ENCODE results near the gene NELL2.
"Not testable (repeated sequence)": the region's sequence is repeated elsewhere in the genome, so short reads cannot be mapped to it uniquely, and the experiment has no call there.

Gene NELL2

DNA sequence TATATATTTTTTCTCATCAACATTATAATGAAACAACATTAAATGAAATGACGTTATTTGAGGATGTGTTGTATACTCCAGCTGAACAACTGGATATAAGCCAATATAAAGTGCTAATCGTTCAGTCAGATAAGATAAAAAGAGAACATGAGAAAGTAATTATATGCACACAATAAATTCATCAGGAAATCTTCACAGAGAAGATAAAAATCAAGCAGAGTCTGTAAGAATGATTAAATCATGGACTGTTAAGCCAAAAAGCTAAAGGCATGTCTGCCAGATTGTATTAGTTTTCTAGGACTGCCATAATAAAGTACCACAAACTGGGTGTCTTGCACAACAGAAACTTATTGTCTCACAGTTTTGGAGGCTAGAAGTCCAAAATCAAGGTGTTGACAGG lies 178.6 kb downstream of the NELL2 start:
- no peak for DNase-seq (ENCODE audit: low read depth in 1 of 2, low spot score in 1 of 2)

GRCh38 chr12:44696542-44696941 lies 179.6 kb downstream of the NELL2 start:
- DNase-seq (ENCODE audit: low read depth in 1 of 2, low spot score in 1 of 2), result no peak

DNA sequence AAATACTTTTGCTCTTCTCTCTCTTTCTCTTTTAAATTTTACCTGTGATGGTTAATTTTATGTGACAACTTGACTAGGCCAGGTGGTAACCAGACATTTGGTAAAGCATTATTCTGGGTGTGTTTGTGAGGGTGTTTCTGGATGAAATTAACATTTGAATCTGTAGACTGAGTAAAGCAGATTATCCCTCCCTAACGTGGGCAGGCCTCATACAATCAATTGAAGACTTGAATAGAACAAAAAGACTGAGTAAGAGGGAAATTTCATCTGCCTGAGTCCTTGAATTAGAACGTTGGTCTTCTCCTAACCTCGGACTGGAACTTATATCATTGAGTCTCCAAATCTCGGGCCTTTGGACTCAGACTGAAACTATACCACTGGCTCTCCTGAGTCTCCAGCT lies 182.1 kb downstream of the NELL2 start:
- no peak for DNase-seq (ENCODE audit: low read depth in 1 of 2, low spot score in 1 of 2)

DNA sequence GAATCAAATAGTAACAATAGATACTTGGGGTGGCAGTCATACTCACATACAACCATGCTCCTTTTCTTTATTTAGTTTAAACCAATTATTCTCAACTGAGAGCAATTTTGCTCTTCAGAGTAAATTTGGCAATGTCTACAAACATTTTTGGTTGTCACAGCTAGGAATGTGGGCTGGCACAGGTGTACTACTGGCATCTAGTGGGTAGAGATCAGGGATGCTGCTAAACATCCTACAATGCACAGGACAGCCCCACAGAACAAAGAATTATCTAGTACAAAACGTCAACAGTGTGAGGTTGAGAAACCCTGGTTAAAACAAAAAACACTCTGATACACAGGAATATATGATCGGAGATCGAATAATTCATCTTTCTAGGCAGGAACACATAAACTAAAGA lies 186.5 kb downstream of the NELL2 start:
- DNase-seq (ENCODE audit: low read depth in 1 of 2, low spot score in 1 of 2), result no peak

- DNase-seq (ENCODE audit: low read depth in 1 of 2, low spot score in 1 of 2), result not testable (repeated sequence)
These were observed 189.2 kb downstream of the NELL2 start for GRCh38 chr12:44686821-44687432.

DNA sequence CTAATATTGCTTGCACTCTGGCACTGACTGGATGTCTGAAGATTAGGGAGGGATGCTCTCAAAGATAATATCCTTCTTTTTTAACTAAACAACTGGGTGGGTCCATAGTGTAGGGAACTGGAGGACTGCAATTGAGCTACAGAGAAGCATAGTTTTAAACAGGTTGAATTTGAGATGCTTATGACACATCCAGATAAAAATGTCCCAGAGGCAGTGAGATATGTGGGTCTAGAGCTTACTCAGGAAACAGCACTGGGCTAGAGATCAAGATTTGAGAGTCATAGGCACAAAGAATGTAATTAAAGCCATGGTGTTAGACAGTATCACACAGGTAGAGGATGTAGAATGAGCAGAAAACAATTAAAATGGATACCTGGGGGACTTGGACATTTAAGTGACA lies 198.4 kb downstream of the NELL2 start:
- no peak for DNase-seq (ENCODE audit: low read depth in 1 of 2, low spot score in 1 of 2)

GRCh38 chr12:44674875-44675274 lies 201.2 kb downstream of the NELL2 start:
- DNase-seq (ENCODE audit: low read depth in 1 of 2, low spot score in 1 of 2), result no peak

DNA sequence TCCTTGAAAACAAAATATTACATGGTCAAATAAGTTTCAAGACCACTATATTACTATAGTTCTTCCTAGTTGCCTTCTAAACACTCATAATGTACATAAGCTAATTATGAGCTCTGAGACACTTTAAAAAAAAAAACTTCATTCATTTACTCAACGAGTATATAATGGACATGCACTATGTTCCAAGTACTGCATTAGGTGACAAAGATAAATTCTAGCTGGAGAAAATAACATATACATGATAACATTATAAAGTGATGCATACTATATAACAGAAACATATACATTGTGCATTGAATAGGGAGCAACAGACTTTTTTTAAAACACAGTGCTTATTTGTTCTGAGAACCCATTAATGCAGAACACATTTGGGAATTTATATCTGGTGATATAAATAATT lies 202.3 kb downstream of the NELL2 start:
- no peak for DNase-seq (ENCODE audit: low read depth in 1 of 2, low spot score in 1 of 2)

DNA sequence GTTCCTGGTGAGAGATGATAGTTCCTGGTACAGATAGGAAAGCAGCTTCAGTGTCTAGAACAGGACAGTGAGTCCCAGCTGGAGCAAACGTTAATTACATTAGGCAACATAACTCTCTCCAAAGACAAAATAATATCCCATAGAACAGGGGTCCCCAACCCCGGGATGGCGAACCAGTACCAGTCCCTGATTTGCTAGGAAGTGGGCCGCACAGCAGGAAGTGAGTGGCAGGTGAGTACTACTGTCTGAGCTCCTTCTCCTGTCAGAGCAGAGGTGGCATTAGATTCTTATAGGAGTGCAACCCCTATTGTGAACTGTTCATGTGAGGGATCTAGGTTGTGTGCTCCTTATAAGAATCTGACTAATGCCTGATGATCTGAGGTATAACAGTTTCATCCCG lies 204.1 kb downstream of the NELL2 start:
- no peak for DNase-seq (ENCODE audit: low read depth in 1 of 2, low spot score in 1 of 2)

DNA sequence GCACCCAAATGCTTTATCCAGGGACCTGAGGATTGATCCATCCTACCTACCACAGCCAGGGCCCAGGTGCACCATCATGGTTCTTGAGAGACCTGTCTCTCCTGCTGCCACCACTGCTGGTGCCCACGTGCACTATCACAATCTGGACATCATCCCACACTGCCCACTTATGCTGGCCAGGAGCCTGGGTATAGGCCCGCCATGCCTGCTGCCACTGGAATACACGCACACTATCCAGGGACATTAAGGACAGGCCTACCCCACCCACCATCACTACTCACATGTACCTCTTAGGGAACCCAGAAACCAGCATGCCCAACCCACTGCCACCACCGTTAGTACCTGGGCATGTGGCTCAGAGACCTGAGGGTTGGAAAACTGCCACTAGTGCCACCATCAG lies 207.7 kb downstream of the NELL2 start:
- no peak for DNase-seq (ENCODE audit: low read depth in 1 of 2, low spot score in 1 of 2)

GRCh38 chr12:44667461-44667860 lies 208.7 kb downstream of the NELL2 start:
- no peak for DNase-seq (ENCODE audit: low read depth in 1 of 2, low spot score in 1 of 2)

DNA sequence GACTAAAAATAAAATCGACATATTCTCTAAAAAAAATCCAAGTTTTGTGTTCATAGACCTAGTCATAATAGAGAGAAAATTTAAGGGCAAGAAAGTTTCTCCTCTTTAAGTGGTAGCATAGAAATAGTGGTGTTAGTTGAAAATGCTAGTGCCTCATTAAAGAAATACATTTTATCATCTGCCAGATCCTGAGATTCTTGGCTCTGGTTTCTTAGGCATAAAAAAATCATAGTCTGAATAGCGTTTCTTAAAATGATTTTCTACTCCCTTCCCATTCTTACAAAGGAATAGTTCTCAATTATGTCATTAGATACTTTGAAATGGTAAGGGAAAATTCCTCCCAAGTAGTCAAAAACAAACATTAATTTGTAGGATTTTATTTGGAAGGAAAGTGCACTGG lies 212.8 kb downstream of the NELL2 start:
- no peak for DNase-seq (ENCODE audit: low read depth in 1 of 2, low spot score in 1 of 2)

- no peak for DNase-seq (ENCODE audit: low read depth in 1 of 2, low spot score in 1 of 2)
These were observed 220.3 kb downstream of the NELL2 start for GRCh38 chr12:44655846-44656245.

DNA sequence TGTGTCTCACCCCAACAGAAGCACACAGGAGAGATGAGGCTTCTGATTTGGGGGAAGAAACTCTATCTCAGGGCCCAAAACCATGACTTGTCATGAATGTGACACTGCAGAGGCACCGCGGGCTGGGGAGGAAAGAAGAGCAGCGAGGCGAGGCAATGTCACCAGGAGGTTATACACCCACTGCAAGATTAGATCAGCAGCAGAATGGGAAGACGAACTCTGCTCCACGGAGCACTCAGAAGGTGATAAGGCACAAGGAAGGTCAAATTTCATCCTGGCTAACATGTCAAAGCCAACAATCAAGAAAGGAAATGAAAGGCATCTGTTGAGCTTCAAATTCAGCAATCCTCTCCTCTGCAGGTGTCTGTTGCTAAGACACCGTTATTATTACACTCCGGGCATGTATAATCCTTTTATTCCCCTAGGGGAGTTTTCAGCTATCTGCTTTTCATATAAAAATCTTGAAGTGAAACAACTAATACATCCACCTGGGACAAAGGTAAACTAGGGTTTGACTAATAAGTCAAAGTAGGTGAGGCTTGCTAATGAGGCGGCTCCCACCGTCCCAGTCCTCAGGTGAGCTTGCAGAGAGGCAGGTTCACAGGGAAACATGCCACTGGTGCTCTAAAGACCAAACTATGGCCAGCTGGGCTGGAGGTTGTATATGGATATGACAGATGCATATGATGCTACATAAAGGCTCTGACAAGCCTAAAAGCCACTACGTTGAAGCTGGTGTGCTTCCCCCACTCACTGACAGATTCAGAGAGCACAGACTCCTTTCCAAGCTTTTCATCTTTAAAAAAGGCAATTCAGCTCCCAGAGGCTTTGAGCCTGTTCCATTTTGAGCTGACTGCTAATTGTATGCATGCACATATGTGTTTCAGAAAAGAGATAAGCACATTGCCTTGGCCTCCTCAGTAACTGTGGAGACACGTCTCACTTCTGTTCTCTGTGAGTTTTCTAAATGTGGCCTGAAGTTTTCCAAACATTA lies 221.2 kb downstream of the NELL2 start:
- DNase-seq (ENCODE audit: low read depth in 1 of 2, low spot score in 1 of 2), result no peak

DNA sequence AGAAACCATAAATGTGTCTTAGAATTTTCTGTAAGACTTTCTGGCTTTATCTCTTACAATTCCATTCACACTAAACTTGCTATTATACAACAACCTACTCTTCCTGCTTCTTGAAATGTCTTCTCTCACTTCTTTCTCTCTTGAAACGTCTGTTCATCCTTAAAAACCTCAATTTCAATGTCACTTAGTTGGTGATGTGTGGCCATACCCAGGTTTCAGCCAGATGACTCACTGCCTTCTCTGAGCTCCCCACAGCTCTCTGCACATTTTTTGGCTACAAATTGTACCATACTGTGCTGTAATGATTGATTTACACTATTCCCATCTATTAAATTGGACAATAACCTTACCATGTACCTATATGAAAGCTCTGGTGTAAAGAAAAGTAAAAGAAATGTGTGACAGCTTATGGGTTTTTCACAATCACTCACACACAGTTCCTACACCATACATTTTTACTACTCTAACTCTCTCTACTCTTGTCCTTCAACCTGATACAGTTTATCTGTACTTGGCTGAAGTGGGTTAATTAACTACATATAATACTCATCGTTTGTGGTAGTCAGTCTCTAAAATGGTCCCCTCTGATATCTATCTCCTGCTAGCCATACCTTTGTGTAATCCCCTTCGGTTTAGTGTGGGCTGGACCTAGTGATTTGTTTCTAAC lies 222.1 kb downstream of the NELL2 start:
- DNase-seq (ENCODE audit: low read depth in 1 of 2, low spot score in 1 of 2), result no peak

GRCh38 chr12:44649693-44650092 lies 226.4 kb downstream of the NELL2 start:
- DNase-seq (ENCODE audit: low read depth in 1 of 2, low spot score in 1 of 2), result no peak

DNA sequence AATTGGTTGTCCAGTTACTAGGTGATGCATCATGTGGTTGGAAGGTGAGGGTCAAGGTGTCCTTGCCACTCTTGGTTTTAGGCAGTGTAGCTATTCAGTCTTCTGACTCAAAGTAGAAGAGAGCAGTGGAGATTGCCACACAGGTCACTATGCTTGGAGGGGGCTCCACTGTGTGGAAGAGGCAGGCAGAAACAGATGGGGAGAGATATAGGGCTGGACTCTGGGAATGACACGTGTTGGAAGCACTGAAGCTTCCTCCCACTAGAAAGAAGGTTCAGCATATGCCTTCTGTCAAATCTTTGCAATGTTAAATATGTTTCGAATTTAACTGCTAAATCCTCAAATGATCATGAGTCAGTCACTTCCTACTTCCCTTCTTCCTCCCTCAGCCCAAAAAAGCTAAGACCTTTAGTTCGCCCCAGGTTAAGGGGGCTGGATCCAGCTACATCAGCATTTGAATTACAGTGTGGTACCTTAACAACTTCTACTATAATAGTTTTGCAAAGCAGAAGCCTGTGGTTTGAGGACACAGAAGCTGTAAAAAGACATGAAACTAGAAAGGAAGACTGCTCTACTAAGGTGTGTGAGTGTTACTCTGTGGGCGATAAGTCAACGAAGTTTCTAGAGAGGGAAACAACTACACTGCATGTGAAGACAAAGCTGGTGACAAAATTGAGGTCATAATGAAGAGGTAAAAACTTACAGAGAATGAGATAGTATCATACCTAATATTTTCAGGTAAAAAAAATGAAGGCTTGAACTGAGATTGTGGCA lies 228.0 kb downstream of the NELL2 start:
- DNase-seq (ENCODE audit: low read depth in 1 of 2, low spot score in 1 of 2), result no peak

DNA sequence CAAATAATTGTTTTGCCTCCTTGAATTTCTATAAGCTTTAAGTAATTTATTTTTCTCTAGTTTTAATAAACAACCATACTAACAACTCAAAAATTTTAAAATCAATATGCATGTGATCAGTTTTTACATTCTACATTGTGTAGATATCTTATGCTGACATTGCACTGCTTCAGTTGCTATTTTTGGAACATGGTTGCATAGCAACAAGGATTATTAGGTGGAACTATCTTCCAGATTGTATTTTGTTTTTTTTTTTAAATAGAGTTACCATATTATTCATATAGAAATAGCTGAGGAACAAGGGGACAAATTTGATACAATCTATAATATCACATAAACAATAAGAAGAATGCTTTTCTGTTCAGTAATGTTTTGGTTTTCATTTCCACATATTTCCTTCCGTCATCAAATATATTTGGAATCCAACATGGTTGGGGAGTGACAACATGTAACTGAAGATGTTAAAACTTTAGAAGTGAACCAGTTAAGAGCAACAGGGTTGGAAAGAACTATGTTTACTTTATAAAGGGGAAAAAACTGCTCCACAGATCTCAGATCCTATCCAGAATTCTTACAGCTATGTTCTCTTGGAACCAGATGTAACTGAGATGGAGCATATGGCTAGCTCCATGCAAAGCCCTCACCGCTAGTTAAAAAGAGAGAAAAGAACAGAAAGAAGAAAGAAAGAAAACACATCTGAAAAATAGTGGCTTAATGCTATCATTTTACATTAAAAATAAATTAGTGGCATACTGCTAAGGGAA lies 235.5 kb downstream of the NELL2 start:
- no peak for DNase-seq (ENCODE audit: low read depth in 1 of 2, low spot score in 1 of 2)

DNA sequence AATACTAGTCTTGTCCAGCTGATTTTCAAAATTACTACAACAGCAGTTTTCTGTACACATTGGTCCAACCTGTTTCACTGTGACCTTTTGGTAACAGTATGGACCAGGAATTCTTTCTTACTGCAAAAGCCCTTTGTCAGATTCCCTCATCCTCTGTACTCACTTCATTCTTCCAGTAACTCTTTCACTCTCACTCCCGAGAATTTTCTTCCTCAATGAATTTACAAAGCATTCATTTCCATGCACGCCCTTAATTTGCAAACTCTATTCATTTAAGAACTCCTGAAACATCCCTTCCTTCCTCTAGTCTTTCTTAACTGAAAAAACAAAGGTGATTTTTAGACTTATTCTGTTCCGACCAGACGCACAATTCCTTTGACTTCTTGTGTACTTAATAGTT lies 238.2 kb downstream of the NELL2 start:
- no peak for DNase-seq (ENCODE audit: low read depth in 1 of 2, low spot score in 1 of 2)

- DNase-seq (ENCODE audit: low read depth in 1 of 2, low spot score in 1 of 2), result no peak
These were observed 247.9 kb downstream of the NELL2 start for GRCh38 chr12:44628180-44628579.

All from activated CD4-positive, alpha-beta T cell treated with anti-CD3 and anti-CD28 coated beads, Interleukin-2, amount 50 U/mL, for 24 hours (primary cell).